Mucosa of rectum (tissue), 2 donors: ENCODE data around the gene CENPF.

Experiments used
- H3K27ac ChIP-seq, 2 donors: one replicate each; pipeline ENCODE4 v1.7.0; 2013; ENCODE audit warnings: inconsistent platforms in 2 of 2, low read depth in 2 of 2, low read length in 2 of 2
- H3K27me3 ChIP-seq, 2 donors: one replicate each; pipeline ENCODE4 v1.7.0; 2013; ENCODE audit warnings: low read length in 2 of 2; ENCODE audit not compliant: control insufficient read depth in 2 of 2, insufficient read depth in 2 of 2
- H3K36me3 ChIP-seq, 2 donors: one replicate each; pipeline ENCODE4 v1.7.0; 2013; ENCODE audit warnings: low read length in 2 of 2; ENCODE audit not compliant: control insufficient read depth in 2 of 2, insufficient read depth in 2 of 2
- H3K4me1 ChIP-seq, 2 donors: one replicate each; pipeline ENCODE4 v1.7.0; 2013; ENCODE audit warnings: low read length in 2 of 2, mild to moderate bottlenecking in 1 of 2; ENCODE audit not compliant: control insufficient read depth in 2 of 2, insufficient read depth in 2 of 2
- H3K4me3 ChIP-seq, 2 donors: one replicate each; pipeline ENCODE4 v1.7.0; 2013; ENCODE audit warnings: low read length in 2 of 2
- H3K9ac ChIP-seq, 2 donors: one replicate each; pipeline ENCODE4 v1.7.0; 2013; ENCODE audit warnings: low read length in 2 of 2, low read depth in 1 of 2, mild to moderate bottlenecking in 1 of 2
- H3K9me3 ChIP-seq, 2 donors: one replicate each; pipeline ENCODE4 v1.7.0; 2013; ENCODE audit warnings: low read length in 2 of 2; ENCODE audit not compliant: control insufficient read depth in 2 of 2
- donor health status: healthy.
- donor health status: Normal muscosa, but diverticular disease.

CENPF gene

DNA sequence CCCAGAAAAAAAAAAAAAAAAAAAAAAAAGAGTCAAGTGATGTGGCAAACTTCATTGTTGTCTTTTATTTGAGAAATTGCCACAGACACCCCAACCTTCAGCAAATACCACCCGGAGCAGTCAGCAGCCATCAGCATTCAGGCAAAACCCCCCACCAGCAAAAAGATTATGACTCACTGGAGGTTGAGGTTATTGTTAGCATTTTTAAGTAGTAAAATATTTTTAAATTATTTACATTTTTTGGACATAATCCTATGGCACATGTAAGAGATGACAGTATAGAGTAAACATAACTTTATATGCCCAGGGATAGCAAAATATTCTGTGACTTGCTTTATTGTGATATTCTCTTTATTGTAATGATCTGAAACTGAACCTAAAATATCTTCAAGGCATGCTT is 95.6 kb downstream of the CENPF start:
- Histone ChIP-seq H3K9me3 (no peaks in the 10 kb centered on the region), H3K27me3 (no peaks in the 10 kb centered on the region), H3K27ac (no peak overlapping the region), H3K4me3 (no peak overlapping the region), H3K36me3 (no peaks in the 10 kb centered on the region), H3K9ac (no peak overlapping the region), H3K4me1 (no peaks in the 10 kb centered on the region)

DNA sequence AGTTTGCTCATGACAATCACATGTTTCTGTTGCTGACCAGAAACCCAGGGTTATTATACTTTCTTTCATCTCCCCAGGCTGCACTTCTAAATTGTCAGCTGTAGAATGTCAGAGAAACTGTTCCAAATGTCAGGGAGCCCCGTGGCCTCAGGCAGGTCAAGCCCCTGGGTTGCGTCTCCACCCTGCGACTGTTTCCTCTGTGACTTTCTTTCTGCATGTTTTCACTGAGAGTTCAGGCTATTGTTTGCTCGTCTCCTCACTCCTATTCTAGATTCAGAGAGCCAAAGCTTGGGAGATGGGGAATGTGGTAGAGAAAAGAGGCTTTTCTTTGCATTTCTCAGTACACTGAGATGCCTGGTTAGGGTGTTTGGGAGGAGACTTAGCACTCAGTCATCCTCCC is 97.4 kb downstream of the CENPF start:
- Histone ChIP-seq H3K9me3 (no peaks in the 10 kb centered on the region), H3K4me1 (no peaks in the 10 kb centered on the region), H3K27ac (no peak overlapping the region), H3K9ac (no peak overlapping the region), H3K4me3 (no peak overlapping the region), H3K27me3 (no peaks in the 10 kb centered on the region), H3K36me3 (no peaks in the 10 kb centered on the region)

DNA sequence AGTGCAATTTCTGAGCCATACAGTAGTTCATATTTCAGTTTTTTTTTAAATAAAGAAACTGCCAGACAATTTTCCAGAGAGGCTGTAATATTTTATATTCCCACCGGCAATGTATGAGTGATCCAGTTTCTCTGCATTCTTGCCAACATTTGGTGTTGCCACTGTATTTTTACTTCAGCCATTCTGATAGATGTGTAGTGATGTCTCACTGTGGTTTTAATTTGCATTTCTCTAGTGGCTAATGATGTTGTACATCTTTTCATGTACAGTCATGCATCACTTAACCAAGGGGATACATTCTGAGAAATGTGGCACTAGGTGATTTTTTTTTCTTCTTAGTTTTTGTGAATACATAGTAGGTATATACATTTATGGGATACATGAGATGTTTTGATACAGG is 99.6 kb downstream of the CENPF start:
- Histone ChIP-seq H3K27ac (no peak overlapping the region), H3K4me1 (no peaks in the 10 kb centered on the region), H3K27me3 (no peaks in the 10 kb centered on the region), H3K36me3 (no peaks in the 10 kb centered on the region), H3K4me3 (no peak overlapping the region), H3K9ac (no peak overlapping the region), H3K9me3 (peaks cover 0 to 2% of the 10 kb centered on the region in 2 donors)

DNA sequence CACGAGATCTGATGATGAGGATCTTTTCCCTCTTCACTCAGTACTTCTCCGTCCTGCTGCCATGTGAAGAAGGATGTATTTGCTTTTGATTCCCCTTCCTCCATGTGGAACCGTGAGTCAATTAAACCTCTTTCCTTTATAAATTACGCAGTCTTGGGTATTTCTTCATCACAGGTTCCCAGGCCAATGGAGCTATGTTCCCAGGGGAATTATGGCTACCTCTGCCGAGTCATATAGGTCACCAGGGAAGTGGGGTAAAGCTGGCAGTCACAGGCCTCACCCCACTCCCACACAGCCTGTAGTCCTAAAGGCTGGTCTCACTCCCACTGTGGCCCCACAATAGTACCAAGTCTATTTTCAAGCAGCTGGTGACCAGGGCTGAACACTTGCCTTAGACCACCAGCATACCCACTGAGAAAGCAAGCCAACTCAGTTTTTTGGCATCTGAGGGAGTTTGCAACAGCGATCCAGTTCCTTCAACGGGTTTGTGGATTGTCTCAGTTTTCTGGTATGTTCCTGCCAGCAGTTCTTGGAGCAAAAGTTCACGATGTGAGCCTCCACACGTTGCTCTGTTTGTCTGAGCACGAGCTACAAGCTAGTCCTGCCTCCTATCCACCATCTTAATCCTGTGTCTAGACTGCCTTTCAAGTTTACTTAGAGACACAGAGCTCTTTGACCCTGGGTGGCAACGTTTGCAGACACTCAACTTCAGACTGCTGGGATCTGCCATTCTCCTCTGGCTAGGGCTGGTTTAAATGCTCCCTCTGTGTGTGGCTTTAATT is 104.5 kb downstream of the CENPF start:
- H3K36me3 ChIP-seq = no peaks in the 10 kb centered on the region
- no peak overlapping the region for H3K27ac ChIP-seq
- H3K9ac ChIP-seq = no peak overlapping the region
- H3K9me3 ChIP-seq = peaks cover 0 to 2% of the 10 kb centered on the region in 2 donors
- H3K4me1 ChIP-seq = no peaks in the 10 kb centered on the region
- no peaks in the 10 kb centered on the region for H3K27me3 ChIP-seq
- no peak overlapping the region for H3K4me3 ChIP-seq

DNA sequence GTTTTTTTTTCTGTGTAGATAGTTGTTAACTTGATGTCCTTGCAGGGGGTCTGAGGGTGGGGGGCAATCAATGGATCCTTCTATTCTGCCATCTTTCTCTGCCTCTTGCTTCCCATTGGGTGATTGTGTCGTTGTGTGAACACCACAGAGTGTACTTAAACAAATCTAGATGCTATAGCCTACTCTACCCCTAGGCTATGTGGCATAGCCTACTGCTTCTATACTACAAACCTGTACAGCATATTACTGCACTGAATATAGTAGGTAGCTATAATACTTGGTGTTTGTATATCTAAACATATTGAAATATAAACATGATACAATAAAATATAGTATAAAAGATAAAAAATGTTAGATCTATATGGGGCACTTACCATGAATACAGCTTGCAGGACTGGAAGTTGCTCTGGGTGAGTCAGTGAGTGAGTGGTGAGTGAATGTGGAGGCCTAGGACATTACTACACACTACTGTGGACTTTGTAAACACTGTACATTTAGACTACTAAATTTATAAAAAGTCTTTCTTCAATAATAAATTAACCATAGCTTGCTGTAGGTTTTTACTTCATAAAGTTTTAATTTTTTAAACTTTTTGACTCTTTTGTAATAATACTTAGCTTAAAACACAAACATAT is 105.4 kb downstream of the CENPF start:
- H3K9ac ChIP-seq = no peak overlapping the region
- no peaks in the 10 kb centered on the region for H3K27me3 ChIP-seq
- no peaks in the 10 kb centered on the region for H3K36me3 ChIP-seq
- no peaks in the 10 kb centered on the region for H3K4me1 ChIP-seq
- peaks cover 0 to 2% of the 10 kb centered on the region in 2 donors for H3K9me3 ChIP-seq
- H3K27ac ChIP-seq = no peak overlapping the region
- no peak overlapping the region for H3K4me3 ChIP-seq

DNA sequence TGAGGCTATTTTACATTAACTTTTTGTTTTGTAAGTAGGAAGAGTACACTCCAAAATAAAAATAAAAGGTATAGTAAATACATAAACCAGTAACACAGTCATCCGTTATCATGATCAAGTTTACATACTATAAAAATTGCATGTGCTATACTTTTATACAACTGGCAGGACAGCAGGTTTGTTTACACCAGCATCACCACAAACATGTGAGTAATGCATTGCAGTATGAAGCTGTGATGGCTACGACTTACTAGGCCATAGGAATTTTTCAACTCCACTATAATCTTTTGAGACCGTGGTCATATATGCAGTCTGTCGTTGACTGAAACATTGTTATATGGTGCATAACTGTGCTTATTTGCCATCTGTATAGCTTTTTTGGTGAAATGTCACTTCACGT is 106.2 kb downstream of the CENPF start:
- Histone ChIP-seq H3K27ac (no peak overlapping the region), H3K27me3 (no peaks in the 10 kb centered on the region), H3K36me3 (no peaks in the 10 kb centered on the region), H3K4me1 (no peaks in the 10 kb centered on the region), H3K4me3 (no peak overlapping the region), H3K9me3 (peaks cover 0 to 2% of the 10 kb centered on the region in 2 donors), H3K9ac (no peak overlapping the region)

DNA sequence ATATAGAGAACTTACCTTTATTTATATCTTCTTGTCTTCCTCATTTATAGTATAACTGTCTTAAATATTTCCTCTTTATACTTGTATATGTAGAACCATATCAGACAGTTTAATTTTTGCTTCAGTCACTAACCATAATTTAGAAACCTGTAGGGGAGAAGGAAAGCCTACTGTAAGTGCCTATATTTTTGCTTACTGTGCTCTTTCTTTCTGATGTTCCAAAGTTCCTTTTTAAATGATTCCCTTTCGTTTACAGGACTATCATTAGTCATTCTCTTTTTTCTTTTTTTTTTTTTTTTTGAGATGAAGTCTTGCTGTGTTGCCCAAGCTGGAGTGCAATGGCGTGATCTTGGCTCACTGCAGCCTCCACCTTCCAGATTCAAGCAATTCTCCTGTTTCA is 109.7 kb downstream of the CENPF start:
- H3K4me1 ChIP-seq = no peaks in the 10 kb centered on the region
- no peak overlapping the region for H3K27ac ChIP-seq
- H3K4me3 ChIP-seq = no peak overlapping the region
- no peaks in the 10 kb centered on the region for H3K36me3 ChIP-seq
- H3K9ac ChIP-seq = no peak overlapping the region
- no peaks in the 10 kb centered on the region for H3K27me3 ChIP-seq
- no peaks in the 10 kb centered on the region for H3K9me3 ChIP-seq
